Measurements from ENCODE around the gene SYNGR1.

GRCh38 chr22:39325392-39325932 lies 24.3 kb upstream of the SYNGR1 start:
- TF ChIP-seq CTCF (IDR thresholded peaks at IDR 0.05): no peak
- no peak for TF ChIP-seq E2F6 (IDR thresholded peaks at IDR 0.05; ENCODE audit: borderline replicate concordance, low read depth)
- TF ChIP-seq RAD21 (conservative IDR thresholded peaks at IDR 0.05 in 1 of 2, IDR thresholded peaks at IDR 0.05 in 1 of 2): no peak

All from A549 (cell line).